GM18951 (cell line): ENCODE data around the gene ERVW-1.

Experiments used
- POLR2A ChIP-seq: IDR thresholded peaks from 4 replicates; pipeline ENCODE4 v1.6.1; 2011; ENCODE audit warnings: mild to moderate bottlenecking; ENCODE audit not compliant: insufficient read length, insufficient read depth; ENCODE audit errors: extremely low read depth
- in situ Hi-C: fragments of 300-500 bp; cut with MboI; formaldehyde crosslinking; loops from one replicate; pipeline ENCODE4 v1.12.0; 2022; ENCODE audit warnings: low sequenced_read_pairs, mixed read lengths, inconsistent platforms; ENCODE audit not compliant: unreplicated experiment

ERVW-1 gene

DNA sequence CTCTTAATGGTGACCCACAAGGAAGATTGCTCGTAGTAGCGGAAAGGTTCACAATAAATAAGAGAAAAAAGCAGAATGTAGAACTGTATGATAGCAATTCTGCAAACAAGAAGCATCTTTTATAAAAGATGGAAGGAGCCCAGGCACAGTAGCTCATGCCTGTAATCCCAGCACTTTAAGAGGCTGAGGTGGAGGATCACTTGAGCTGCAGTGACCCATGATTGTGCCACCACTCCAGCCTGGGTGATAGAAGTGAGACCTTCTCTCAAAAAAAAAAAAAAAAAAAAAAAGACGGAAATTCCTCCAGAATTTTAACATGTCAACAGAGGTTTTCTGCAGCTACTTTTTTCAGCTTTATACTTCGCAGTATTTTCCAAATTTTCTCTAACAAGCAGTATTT lies 17.2 kb downstream of the ERVW-1 start:
- in situ Hi-C loops = no loop called here
- no peak for TF ChIP-seq POLR2A

DNA sequence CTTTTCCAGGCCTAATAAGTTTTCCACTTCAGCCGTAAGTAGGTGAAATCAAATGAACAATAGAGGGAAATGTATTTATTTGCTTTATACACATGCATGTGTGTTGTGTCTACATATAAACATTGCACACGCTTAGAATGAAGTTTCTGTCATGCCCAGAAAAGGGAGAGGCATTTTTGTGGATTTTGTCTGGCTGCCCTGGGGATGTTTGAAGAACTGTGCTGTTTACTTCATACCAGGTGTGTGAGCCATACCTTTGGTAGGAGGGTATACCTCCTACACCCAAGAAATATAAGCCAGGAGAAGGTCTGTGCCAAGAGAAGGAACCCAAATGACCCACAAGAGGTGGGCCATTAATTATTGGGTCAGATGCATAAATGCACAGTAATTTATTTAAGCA lies 17.6 kb downstream of the ERVW-1 start:
- TF ChIP-seq POLR2A = no peak

DNA sequence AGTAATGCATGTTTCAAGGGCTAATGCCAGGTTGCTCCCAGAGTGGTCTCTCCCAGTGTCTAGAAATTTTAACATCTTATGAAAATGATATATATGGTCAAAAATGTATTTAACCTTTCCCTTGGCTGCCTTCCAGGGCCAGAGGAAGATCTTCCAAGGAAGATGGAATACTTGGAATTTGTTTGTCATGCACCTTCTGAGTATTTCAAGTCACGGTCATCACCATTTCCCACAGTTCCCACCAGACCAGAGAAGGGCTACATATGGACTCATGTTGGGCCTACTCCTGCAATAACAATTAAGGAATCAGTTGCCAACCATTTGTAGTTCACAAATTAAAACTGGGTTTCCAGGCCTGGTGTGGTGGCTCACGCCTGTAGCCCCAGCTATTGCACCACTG lies 21.5 kb downstream of the ERVW-1 start:
- TF ChIP-seq POLR2A = no peak
- in situ Hi-C loops = no loop called here

More for the DNA sequence above, 17.6 kb downstream of the ERVW-1 start:
- in situ Hi-C loops = no loop called here

DNA sequence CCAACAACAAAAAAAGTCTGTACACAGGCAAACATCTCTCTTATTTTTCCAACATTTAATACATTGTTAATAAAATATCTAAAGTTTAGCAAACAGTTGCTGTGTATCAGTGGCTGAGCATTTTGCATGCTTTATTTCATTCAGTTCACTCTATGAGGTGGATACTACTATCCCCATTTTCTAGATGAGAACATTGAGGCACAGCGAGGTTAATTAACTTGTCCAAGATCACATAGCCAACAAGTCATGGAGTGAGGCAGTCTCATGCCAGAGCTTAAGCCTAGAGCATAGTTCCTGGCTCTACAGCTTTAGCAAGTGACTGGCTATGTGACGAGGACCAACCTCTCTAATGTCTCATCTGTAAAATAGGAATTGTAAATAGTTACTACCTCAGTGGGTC lies 26.1 kb downstream of the ERVW-1 start:
- in situ Hi-C loops = no loop called here

DNA sequence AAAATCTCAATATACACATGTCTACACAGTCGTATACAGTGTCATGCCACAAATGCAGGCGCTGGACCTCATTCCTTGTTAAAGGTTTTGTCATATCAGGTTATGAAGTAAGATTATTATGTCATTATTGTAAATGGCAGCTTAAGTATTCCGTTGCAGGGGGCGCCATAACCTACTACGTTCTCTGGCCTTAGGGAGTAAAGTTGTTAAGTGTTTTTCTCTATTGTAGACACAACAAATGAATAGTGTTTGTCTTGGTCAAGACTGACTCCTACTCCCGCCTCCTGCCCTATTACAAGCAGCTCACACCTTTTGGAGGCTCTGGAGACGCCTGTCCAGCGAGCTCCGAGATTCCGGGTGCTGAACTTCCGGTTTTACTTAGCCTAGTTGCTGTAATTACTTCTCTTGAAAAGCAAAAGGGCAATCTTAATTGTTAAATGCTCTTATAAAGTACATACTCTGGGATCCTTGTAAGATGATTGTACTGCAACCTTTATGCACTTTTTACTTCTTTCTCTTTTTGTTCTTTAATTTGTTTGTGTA lies 29.5 kb downstream of the ERVW-1 start:
- peak; percentile 30 for TF ChIP-seq POLR2A

More for the DNA sequence above, 26.1 kb downstream of the ERVW-1 start:
- TF ChIP-seq POLR2A = no peak

DNA sequence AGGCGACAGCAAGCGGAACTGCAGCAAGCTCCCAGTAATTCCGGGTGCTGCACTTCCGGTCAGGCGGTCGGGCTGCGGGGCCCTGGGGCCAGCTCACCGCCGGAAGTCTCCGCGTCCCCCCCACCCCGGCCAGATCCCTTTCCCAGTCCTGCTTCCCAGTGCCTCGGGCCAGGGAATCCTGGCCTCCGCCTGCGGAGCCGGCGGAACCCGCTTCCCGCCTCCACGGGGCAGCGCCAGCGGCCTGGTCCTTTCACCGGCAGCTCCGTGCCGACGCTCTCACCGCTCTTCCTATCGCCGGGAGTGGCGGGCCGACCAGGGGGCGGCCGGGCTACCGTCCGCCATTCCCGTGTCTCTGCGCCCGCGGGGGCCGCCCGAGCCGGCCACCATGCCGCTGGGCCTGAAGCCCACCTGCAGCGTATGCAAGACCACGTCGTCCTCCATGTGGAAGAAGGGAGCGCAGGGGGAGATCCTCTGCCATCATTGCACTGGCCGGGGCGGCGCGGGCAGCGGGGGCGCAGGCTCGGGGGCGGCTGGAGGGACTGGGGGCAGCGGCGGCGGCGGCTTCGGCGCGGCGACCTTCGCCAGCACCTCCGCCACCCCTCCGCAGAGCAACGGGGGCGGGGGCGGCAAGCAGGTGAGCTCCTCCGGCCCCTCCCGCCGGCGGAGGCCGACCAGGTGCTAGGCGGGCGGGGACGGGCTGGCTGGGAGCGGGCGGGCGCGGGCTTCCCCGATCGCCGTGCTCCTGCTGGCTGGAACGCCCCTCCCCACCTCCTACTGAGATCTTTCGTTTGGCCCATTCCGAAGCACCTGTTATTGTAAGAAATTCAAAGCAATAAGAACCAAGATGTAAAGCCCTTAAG lies 30.2 kb downstream of the ERVW-1 start, which contains the start of gene GATAD1:
Gene GATAD1, plus strand, starts transcription at position 138 of the 860 bp plus-strand sequence. Its CDS starts 248 bp downstream, at position 386.
- in situ Hi-C loops = loop anchor here (25.0 kb wide), 2 partner anchors 610 to 615 kb away; no protein-coding TSS in a partner anchor
- TF ChIP-seq POLR2A = peak; percentile 71

More for the DNA sequence above, 29.5 kb downstream of the ERVW-1 start:
- in situ Hi-C loops = loop anchor here (25.0 kb wide), 2 partner anchors 611 to 614 kb away; no protein-coding TSS in a partner anchor

DNA sequence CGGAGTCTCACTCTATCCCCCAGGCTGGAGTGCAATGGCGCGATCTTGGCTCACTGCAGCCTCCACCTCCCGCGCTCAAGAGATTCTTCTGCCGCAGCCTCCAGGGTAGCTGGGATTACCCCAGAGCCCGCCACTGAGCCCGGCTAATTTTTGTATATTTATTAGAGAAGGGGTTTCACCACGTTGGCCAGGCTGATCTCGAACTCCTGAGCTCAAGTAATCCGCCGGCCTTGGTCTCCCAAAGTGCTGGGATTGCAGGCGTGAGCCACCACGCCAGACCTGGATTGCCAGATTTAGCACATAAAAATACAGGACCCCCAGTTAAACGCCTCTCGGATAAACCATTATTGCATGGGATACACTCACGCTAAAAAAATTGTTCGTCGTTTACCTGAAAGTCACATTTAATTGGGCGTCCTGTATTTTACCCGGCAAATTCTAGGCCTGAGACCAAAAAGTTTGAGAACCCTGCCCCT lies 30.8 kb downstream of the ERVW-1 start:
- in situ Hi-C loops = loop anchor here (25.0 kb wide), 2 partner anchors 610 to 615 kb away; no protein-coding TSS in a partner anchor
- no peak for TF ChIP-seq POLR2A

DNA sequence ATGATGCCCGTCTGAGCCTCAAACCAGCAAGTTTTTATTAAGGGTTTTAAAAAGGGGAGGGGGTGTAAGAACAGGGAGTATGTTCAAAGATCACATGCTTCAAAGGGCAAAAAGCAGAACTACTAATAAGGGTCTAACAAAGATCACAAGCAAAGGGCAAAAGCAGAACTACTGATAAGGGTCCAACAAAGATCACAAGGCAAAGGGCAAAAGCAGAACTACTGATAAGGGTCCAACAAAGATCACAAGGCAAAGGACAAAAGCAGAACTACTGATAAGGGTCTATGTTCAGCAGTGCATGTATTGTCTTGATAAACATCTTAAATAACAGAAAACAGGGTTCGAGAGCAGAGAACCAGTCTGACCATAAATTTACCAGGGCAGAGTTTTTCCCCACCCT lies 35.0 kb downstream of the ERVW-1 start:
- in situ Hi-C loops = loop anchor here (25.0 kb wide), 2 partner anchors 605 to 620 kb away; no protein-coding TSS in a partner anchor

DNA sequence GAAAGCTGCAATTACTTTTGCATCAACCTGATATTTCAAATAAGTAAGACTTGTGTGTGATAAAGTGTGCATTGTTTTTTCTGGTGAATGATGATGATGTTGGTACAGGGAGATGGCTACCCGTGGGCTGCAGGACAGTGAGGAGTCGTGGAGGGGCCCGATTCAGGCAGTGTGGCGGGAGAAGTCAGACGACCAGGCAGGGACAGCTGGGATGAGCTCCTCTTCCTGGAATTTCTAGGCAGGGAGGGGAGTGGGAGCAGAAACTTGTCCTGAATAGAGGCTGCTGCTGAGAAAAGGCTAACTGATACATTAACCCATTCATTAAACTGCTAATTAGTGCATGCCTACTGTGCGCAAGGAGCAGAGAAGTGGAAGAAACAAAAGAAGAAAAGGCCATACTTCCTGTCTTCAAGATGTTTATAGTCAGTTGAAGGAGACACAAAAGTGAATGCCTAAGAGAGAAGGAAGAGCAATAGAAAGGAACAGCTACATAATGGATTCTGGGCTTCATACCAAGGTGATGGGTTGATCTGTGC lies 39.7 kb downstream of the ERVW-1 start:
- no peak for TF ChIP-seq POLR2A
- in situ Hi-C loops = loop anchor here (25.0 kb wide), 2 partner anchors 601 to 624 kb away; no protein-coding TSS in a partner anchor

DNA sequence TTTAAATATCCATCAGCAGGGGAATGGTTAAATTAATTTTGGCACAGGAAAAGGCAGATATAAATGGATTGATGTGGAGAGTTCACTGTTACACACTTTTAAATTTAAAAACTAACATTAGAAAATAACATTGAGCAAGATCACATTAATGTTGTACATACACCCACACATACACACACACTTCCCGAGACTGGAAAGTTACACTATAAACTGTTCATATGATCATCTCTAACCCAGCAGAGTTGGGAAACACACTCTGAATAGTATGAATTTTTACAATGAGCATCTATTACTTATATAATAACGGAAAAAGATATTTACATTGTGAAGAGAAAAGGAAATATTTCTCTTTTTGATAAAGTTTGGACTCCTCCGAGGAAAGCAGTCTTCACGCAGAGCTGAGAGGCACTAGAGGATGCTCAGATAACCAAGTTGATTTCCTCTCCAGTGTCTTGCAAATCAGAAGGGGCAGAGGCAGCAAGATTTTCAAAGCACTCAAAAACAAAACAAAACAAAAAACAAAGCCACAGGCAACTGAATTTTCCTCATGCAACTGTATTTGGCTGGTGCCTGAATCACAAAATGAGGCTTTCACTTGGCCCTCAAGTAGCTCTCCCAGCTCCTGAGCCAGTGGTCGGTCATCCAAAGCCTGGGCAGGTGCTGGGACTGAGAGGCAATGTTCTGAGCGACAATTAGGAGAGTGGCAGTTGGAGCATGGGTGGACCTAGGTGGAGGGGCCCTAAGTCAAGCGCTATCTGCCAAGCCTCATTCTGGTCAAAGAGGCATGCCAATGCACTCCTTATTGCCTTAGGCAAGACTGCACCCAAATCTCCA lies 40.9 kb downstream of the ERVW-1 start:
- in situ Hi-C loops = loop anchor here (25.0 kb wide), 2 partner anchors 600 to 625 kb away; no protein-coding TSS in a partner anchor
- no peak for TF ChIP-seq POLR2A

DNA sequence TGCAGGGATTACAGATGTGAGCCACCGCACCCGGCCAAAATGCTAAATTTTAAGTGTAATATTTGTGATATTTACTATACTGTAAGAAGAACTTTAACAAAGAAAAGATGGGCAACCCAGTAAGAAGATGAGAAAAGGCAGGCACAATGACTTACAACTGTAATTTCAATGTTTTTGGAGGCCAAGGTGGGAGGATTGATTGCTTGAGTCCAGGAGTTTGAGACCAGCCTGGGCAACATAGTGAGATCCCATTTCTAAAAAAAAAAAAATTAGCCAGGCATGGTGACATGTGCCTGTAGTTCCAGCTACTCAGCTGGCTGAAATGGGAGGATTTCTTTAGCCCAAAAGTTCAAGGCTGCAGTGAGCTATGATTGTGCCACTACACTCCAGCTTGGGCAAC lies 42.2 kb downstream of the ERVW-1 start:
- TF ChIP-seq POLR2A = no peak
- in situ Hi-C loops = loop anchor here (25.0 kb wide), 2 partner anchors 598 to 627 kb away; no protein-coding TSS in a partner anchor

DNA sequence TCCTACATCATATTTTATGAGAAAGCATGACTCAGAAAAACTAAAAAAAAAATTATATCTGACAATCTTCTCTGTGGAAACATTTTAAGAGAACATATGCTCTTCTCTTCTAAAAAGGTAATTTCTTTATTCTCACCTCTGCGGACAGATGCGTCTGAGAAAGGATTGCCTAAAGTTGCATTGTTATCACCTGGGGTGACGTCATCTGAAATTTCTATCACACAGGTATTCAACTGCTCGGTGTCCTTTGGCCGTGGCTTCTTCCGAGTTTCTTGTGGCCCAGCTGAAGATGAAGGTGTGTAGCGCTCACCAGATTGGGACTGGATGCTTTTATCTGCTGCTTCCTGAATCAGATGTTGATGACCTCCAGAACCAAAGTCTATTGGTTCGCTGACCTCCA lies 44.7 kb downstream of the ERVW-1 start:
- in situ Hi-C loops = loop anchor here (25.0 kb wide), 2 partner anchors 596 to 629 kb away; no protein-coding TSS in a partner anchor

More for the DNA sequence above, 44.7 kb downstream of the ERVW-1 start:
- TF ChIP-seq POLR2A = no peak
